KMS-11 (cell line): ENCODE results near the gene DBT.
"Not testable (repeated sequence)": the region's sequence is repeated elsewhere in the genome, so short reads cannot be mapped to it uniquely, and the experiment has no call there.

Experiments
- H2AFZ ChIP-seq: fragments of 200-600 bp; sonication (generic); 2 replicates; pipeline ENCODE4 v1.6.1; 2016; ENCODE audit warnings: antibody characterized with exemption, mixed run types, low read depth
- H3K27ac ChIP-seq: fragments of 200-600 bp; sonication (generic); 2 replicates; pipeline ENCODE4 v1.6.1; 2016; ENCODE audit warnings: mild to moderate bottlenecking, mixed run types
- H3K27me3 ChIP-seq: fragments of 200-600 bp; sonication (generic); 2 replicates; pipeline ENCODE4 v1.6.1; 2017; ENCODE audit warnings: mild to moderate bottlenecking, low read depth, mixed run types, moderate library complexity; ENCODE audit not compliant: insufficient read depth
- H3K36me3 ChIP-seq: fragments of 200-600 bp; sonication (generic); 2 replicates; pipeline ENCODE4 v1.6.1; 2017; ENCODE audit warnings: mild to moderate bottlenecking, mixed run types; ENCODE audit not compliant: insufficient read depth
- H3K4me1 ChIP-seq: fragments of 200-600 bp; sonication (generic); 2 replicates; pipeline ENCODE4 v1.6.1; 2016; ENCODE audit warnings: mild to moderate bottlenecking, low read depth, mixed run types; ENCODE audit not compliant: poor library complexity, severe bottlenecking
- H3K4me2 ChIP-seq: fragments of 200-600 bp; sonication (generic); 2 replicates; pipeline ENCODE4 v1.7.0; 2016; ENCODE audit warnings: mild to moderate bottlenecking, mixed run types
- H3K4me3 ChIP-seq: fragments of 200-600 bp; sonication (generic); IDR thresholded peaks from 2 replicates; pipeline ENCODE4 v1.6.1; 2017; ENCODE audit warnings: low read depth, low read length, mixed read lengths; ENCODE audit not compliant: insufficient read depth
- H3K79me2 ChIP-seq: fragments of 200-600 bp; sonication (generic); 2 replicates; pipeline ENCODE4 v1.6.1; 2016; ENCODE audit warnings: low read depth, mixed run types; ENCODE audit not compliant: insufficient read depth
- H3K9ac ChIP-seq: fragments of 200-600 bp; sonication (generic); 2 replicates; pipeline ENCODE4 v1.6.1; 2016; ENCODE audit warnings: mild to moderate bottlenecking, mixed run types
- H4K20me1 ChIP-seq: fragments of 200-600 bp; sonication (generic); 2 replicates; pipeline ENCODE4 v1.6.1; 2016; ENCODE audit warnings: mild to moderate bottlenecking, mixed run types; ENCODE audit not compliant: insufficient read depth
- TF ChIP-seq, protein P1 (sequence below): fragments of 200-600 bp; sonication (generic); conservative IDR thresholded peaks from 2 replicates; pipeline ENCODE4 v1.6.1; 2017; ENCODE audit warnings: low read depth, mild to moderate bottlenecking, antibody characterized with exemption, low read length, moderate library complexity, mixed read lengths

The DBT gene

DNA sequence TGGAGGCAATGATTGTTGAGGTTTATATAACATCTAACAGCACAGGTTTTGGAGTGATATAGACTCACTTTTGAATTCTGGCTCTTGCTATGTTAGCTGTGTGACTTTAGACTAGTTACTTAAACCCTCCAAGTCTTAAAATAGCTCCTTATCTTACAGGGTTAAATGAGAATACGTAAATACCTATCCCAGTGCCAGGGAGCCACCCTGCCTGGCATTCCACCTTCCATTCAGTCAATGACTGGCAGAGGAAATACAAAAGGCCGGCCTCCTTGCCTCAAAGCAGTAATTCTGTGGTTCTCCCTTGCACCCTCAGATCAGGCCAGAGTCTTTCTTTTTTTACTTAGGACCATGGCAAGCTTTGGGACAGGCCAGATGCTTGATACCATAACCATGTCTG lies 31.8 kb downstream of the DBT start:
- Histone ChIP-seq H3K36me3 (no peaks in the 10 kb centered on the region), H3K4me1 (no peaks in the 10 kb centered on the region)
- TF ChIP-seq, protein P1, sequence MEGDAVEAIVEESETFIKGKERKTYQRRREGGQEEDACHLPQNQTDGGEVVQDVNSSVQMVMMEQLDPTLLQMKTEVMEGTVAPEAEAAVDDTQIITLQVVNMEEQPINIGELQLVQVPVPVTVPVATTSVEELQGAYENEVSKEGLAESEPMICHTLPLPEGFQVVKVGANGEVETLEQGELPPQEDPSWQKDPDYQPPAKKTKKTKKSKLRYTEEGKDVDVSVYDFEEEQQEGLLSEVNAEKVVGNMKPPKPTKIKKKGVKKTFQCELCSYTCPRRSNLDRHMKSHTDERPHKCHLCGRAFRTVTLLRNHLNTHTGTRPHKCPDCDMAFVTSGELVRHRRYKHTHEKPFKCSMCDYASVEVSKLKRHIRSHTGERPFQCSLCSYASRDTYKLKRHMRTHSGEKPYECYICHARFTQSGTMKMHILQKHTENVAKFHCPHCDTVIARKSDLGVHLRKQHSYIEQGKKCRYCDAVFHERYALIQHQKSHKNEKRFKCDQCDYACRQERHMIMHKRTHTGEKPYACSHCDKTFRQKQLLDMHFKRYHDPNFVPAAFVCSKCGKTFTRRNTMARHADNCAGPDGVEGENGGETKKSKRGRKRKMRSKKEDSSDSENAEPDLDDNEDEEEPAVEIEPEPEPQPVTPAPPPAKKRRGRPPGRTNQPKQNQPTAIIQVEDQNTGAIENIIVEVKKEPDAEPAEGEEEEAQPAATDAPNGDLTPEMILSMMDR, result no peak

GRCh38 chr1:100215101-100215500 lies 34.5 kb downstream of the DBT start:
- H4K20me1 ChIP-seq, result no peaks in the 10 kb centered on the region
- no peaks in the 10 kb centered on the region for H3K79me2 ChIP-seq
- H3K36me3 ChIP-seq, result no peaks in the 10 kb centered on the region
- no peak overlapping the region for H3K27ac ChIP-seq
- no peak overlapping the region for H3K4me2 ChIP-seq
- no peak overlapping the region for H3K4me3 ChIP-seq
- no peaks in the 10 kb centered on the region for H3K27me3 ChIP-seq
- no peaks in the 10 kb centered on the region for H3K4me1 ChIP-seq
- no peak overlapping the region for H2AFZ ChIP-seq
- TF ChIP-seq, protein P1, result no peak
- no peak overlapping the region for H3K9ac ChIP-seq

More for the DNA sequence above, 31.8 kb downstream of the DBT start:
- no peaks in the 10 kb centered on the region for H4K20me1 ChIP-seq
- no peaks in the 10 kb centered on the region for H3K79me2 ChIP-seq
- H3K4me2 ChIP-seq, result no peak overlapping the region
- H3K27ac ChIP-seq, result no peak overlapping the region
- H3K4me3 ChIP-seq, result no peak overlapping the region
- no peak overlapping the region for H2AFZ ChIP-seq
- H3K27me3 ChIP-seq, result no peaks in the 10 kb centered on the region
- H3K9ac ChIP-seq, result no peak overlapping the region

- no peak overlapping the region for H2AFZ ChIP-seq
- H3K4me2 ChIP-seq, result no peak overlapping the region
- no peaks in the 10 kb centered on the region for H3K27me3 ChIP-seq
- no peak overlapping the region for H3K4me3 ChIP-seq
- H3K36me3 ChIP-seq, result no peaks in the 10 kb centered on the region
- no peaks in the 10 kb centered on the region for H3K79me2 ChIP-seq
- no peaks in the 10 kb centered on the region for H3K4me1 ChIP-seq
- H3K9ac ChIP-seq, result no peak overlapping the region
- TF ChIP-seq, protein P1, result no peak
- no peaks in the 10 kb centered on the region for H4K20me1 ChIP-seq
- no peak overlapping the region for H3K27ac ChIP-seq
Measured at GRCh38 chr1:100213141-100213540, 36.5 kb downstream of the DBT start.

DNA sequence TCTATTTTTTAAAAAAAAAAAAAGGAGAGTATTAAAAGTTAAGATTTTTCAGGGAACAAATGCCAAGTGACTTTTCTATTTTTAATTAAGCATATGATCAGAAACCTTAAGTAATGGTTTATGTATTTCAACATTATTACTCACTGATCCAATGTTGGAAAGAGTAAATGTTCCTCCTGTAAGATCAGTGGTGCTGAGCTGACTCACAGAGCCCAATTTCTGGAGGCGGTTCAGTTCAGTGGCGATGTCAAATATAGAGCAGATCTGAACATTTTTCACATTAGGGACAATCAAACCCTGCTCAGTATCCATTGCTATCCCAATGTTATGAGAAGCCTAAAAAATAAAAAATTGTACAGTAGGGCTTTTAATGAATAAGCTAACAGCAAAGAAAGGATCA lies 43.3 kb downstream of the DBT start:
- Histone ChIP-seq H3K79me2 (no peaks in the 10 kb centered on the region), H3K9ac (no peak overlapping the region), H3K27me3 (no peaks in the 10 kb centered on the region), H4K20me1 (no peaks in the 10 kb centered on the region), H3K4me3 (no peak overlapping the region), H3K36me3 (no peaks in the 10 kb centered on the region), H3K4me2 (no peak overlapping the region), H3K4me1 (no peaks in the 10 kb centered on the region), H3K27ac (no peak overlapping the region), H2AFZ (no peak overlapping the region)
- TF ChIP-seq, protein P1, result no peak

DNA sequence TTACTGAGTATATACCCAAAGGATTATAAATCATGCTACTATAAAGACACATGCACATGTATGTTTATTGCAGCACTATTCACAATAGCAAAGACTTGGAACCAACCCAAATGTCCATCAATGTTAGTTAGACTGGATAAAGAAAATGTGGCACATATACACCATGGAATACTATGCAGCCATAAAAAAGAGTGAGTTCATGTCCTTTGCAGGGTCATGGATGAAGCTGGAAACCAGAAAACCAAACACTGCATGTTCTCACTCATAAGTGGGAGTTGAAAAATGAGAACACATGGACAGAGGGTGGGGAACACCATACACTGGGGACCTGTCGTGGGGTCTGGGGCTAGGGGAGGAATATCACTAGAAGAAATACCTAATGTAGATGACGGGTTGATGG lies 44.0 kb downstream of the DBT start:
- not testable (repeated sequence) for H3K27me3 ChIP-seq, H3K79me2 ChIP-seq, H3K36me3 ChIP-seq, H4K20me1 ChIP-seq, H3K4me2 ChIP-seq, H3K9ac ChIP-seq, H2AFZ ChIP-seq, H3K27ac ChIP-seq, H3K4me1 ChIP-seq, H3K4me3 ChIP-seq

DNA sequence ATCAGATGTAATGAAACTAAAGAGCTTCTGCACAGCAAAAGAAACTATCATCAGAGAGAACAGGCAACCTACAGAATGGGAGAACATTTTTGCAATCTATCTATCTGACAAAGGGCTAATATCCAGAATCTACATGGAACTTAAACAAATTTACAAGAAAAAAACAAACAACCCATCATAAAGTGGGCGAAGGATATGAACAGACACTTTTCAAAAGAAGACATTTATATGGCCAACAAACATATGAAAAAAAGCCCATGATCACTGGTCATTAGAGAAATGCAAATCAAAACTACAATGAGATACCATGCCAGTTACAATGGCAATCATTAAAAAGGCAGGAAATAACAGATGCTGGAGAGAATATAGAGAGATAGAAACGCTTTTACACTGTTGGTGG lies 44.5 kb downstream of the DBT start:
- not testable (repeated sequence) for H3K9ac ChIP-seq, H3K4me1 ChIP-seq, H3K36me3 ChIP-seq

DNA sequence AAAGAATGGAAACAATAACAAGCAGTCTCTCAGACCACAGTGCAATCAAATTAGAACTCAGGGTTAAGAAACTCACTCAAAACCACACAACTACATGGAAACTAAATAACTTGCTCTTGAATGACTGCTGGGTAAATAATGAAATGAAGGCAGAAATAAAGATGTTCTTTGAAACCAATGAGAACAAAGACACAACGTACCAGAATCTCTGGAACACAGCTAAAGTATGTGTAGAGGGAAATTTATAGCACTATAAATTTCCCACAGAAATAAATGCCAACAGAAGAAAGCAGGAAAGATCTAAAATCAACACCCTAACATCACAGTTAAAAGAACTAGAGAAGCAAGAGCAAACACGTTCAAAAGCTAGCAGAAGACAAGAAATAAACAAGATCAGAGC lies 46.9 kb downstream of the DBT start:
- H3K27me3 ChIP-seq, result not testable (repeated sequence)

More for the DNA sequence above, 44.5 kb downstream of the DBT start:
- H3K27ac ChIP-seq, H2AFZ ChIP-seq, H3K4me2 ChIP-seq, H3K4me3 ChIP-seq, H4K20me1 ChIP-seq, H3K27me3 ChIP-seq, H3K79me2 ChIP-seq: not testable (repeated sequence)

More for the DNA sequence above, 46.9 kb downstream of the DBT start:
- not testable (repeated sequence) for H3K36me3 ChIP-seq, H3K27ac ChIP-seq, H3K9ac ChIP-seq, H3K4me1 ChIP-seq, H4K20me1 ChIP-seq, H2AFZ ChIP-seq, H3K4me3 ChIP-seq, H3K79me2 ChIP-seq, H3K4me2 ChIP-seq
